Measurements from ENCODE around the gene RFTN1.

DNA sequence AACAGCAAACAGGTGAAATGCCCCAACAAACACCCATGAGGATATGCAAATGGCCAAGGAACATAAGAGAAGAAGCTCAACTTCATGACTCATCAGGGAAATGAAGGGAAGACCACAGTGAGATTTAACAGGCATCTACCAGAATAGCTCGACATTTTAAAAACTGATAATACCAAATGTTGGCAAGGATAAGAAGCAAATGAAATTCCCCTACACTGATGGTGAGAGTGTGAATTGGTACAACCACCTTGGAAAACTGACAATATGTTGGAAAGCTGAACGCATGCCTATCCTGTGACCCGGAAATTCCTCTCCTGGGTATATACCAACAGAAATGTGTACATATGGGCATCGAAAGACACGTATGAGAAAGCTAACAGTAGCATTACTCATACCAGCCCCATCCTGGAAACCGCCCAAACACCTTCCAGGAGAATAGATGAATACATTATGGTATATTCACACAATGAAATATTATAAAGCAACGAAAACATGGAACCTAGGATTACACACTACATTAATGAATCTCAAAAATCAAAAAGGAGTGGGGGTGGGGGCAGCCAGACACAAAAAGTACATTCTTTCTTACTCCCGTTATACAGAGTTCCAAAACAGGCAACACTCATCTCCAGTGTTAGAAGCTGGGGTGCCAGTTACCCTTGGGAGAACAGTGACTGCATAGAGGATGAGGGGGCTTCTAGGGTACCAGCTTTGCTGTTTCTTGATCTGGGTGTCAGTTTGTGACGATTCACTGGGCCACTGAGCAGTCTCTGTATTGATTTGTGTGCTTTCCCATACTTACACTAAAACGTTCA is 16.9 kb downstream of the RFTN1 start:
- TF ChIP-seq POLR2A (IDR thresholded peaks at IDR 0.05) (no peak), POLR2AphosphoS5 (IDR thresholded peaks at IDR 0.05) (no peak), EP300 (IDR thresholded peaks at IDR 0.05) (no peak)
- TF ChIP-seq, protein P1, sequence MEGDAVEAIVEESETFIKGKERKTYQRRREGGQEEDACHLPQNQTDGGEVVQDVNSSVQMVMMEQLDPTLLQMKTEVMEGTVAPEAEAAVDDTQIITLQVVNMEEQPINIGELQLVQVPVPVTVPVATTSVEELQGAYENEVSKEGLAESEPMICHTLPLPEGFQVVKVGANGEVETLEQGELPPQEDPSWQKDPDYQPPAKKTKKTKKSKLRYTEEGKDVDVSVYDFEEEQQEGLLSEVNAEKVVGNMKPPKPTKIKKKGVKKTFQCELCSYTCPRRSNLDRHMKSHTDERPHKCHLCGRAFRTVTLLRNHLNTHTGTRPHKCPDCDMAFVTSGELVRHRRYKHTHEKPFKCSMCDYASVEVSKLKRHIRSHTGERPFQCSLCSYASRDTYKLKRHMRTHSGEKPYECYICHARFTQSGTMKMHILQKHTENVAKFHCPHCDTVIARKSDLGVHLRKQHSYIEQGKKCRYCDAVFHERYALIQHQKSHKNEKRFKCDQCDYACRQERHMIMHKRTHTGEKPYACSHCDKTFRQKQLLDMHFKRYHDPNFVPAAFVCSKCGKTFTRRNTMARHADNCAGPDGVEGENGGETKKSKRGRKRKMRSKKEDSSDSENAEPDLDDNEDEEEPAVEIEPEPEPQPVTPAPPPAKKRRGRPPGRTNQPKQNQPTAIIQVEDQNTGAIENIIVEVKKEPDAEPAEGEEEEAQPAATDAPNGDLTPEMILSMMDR (IDR thresholded peaks at IDR 0.05): no peak

All from suprapubic skin (tissue), 4 donors.